GM12801 (cell line): Measurements from ENCODE around the gene PARD3B.

Experiments used
- TF ChIP-seq, protein P1 (sequence below): IDR thresholded peaks from one replicate; pipeline ENCODE4 v1.5.1; 2011; ENCODE audit warnings: control low read depth; ENCODE audit not compliant: insufficient read length; ENCODE audit errors: extremely low read depth

PARD3B gene

DNA sequence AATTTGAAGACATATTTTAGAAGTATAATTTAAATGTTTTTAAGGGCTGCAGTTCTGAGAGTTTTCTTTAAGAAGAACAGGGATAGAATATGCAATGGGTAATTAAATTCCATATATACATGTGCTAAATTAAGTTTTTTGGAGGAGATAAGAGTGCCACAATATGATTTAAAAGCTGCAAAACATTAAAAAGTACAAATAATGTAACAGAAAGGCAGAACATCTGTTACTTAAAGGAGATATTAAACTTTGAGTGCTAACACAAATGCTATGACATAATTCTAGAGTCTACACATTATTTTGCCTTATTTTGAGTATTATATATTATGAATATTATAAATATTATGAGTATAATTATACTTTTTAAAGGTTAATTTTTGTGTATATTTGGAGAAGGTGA lies 102.4 kb downstream of the PARD3B start:
- TF ChIP-seq, protein P1, sequence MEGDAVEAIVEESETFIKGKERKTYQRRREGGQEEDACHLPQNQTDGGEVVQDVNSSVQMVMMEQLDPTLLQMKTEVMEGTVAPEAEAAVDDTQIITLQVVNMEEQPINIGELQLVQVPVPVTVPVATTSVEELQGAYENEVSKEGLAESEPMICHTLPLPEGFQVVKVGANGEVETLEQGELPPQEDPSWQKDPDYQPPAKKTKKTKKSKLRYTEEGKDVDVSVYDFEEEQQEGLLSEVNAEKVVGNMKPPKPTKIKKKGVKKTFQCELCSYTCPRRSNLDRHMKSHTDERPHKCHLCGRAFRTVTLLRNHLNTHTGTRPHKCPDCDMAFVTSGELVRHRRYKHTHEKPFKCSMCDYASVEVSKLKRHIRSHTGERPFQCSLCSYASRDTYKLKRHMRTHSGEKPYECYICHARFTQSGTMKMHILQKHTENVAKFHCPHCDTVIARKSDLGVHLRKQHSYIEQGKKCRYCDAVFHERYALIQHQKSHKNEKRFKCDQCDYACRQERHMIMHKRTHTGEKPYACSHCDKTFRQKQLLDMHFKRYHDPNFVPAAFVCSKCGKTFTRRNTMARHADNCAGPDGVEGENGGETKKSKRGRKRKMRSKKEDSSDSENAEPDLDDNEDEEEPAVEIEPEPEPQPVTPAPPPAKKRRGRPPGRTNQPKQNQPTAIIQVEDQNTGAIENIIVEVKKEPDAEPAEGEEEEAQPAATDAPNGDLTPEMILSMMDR, result no peak

GRCh38 chr2:204650611-204651010 lies 105.3 kb downstream of the PARD3B start:
- TF ChIP-seq, protein P1, result no peak

- TF ChIP-seq, protein P1, result no peak
Observed at GRCh38 chr2:204652063-204652462, 106.8 kb downstream of the PARD3B start.

DNA sequence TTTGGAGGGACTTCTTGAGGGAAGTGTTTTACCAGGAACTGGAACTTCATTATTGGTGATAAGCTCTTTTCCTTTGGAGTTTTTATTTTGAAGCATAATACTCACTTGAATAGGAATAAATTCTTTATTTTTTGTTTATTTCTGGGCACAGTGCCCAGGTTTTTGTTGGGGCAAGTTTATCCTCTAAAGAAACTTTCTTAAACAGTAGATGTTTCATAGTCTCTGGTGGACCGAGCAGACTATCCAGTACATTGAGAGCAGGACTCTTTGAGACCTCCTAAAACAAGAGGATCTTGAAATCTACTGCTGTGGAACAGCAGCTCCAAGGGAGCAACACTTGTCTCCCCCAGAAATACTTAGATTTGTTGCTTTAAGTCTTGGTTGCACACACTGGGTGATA lies 109.4 kb downstream of the PARD3B start:
- TF ChIP-seq, protein P1, result no peak

DNA sequence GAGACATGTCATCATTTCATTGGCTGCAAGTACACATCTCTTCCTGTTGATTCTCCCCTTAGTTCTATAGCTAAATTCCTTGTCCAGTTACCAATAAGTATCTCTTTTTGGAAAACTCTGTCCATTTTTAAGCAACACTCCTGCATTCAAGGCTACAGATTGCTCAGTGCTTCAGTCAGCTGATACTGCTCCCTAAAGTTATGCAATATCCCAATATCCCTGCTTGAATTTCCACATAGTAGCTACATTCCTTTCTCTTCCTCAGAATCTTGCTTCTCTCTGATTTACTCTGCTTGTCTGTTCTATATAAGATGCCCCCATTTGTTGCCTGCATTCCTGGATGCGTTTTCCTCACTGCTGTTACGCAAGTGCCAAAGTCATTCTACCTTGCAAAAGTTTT lies 109.8 kb downstream of the PARD3B start:
- TF ChIP-seq, protein P1, result no peak

DNA sequence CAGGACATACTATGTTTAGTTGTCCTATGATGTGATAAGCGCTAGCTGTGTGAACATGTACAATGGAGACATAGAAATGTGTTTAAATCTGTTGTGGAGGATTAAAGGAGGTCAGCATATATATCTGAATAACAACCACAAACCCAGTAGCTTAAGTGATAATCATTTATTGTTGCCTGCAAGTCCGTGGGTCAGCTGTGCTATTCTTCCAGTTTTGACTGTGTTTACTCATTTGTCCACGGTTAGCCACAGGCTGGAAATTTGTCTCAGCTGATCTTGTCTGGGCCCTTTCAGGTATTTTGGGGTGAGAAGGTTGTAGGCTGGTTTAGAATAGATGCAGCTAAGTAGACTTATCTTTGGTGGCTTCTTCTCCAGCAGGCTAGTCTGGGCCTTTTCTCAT lies 110.4 kb downstream of the PARD3B start:
- TF ChIP-seq, protein P1, result no peak

GRCh38 chr2:204657024-204657423 lies 111.7 kb downstream of the PARD3B start:
- TF ChIP-seq, protein P1, result no peak

GRCh38 chr2:204662956-204663355 lies 117.7 kb downstream of the PARD3B start:
- TF ChIP-seq, protein P1, result no peak
